IMR-90 (cell line): ENCODE data around the gene CPN2. TPM values are rescaled to one million over a fixed set of nuclear protein-coding genes. Genes with fewer than 3 reads are reported as not detected.

Source experiments
- ATAC-seq: fragments of 200-7000 bp; cut with Tn5 transposase; 2 replicates; pipeline ENCODE4 v1.9.1; 2020; ENCODE audit warnings: low read depth, mild to moderate bottlenecking, moderate library complexity
- BruUV-seq: library from RNA; stranded (reverse); fragments of 400-500 nt; replicated peaks from 2 replicates; lab custom pipeline; 2021; lab: Mats Ljungman, UMichigan
- CTCF ChIA-PET: fragments of 300-600 bp; formaldehyde crosslinking; extraction: SDS; loops from one replicate; lab custom pipeline; 2021; ENCODE audit warnings: antibody characterized with exemption; lab: Yijun Ruan, JAX
- POLR2A ChIA-PET: fragments of 300-600 bp; sonication (Branson Sonifier 250); formaldehyde crosslinking; loops from one replicate; lab custom pipeline; 2022; ENCODE audit warnings: antibody characterized with exemption; ENCODE audit not compliant: unreplicated experiment; lab: Charles Lee
- DNase-seq: peaks from one replicate; pipeline ENCODE4 v3.0.0; 2013
- H2AFZ ChIP-seq: replicated peaks from 2 replicates; pipeline ENCODE3; 2013; ENCODE audit warnings: low read length, mild to moderate bottlenecking; ENCODE audit not compliant: poor library complexity
- H2AK5ac ChIP-seq: 2 replicates; pipeline ENCODE4 v1.6.1; 2013; ENCODE audit warnings: low read depth, low read length, inconsistent platforms
- H2AK9ac ChIP-seq: replicated peaks from 2 replicates; pipeline ENCODE3; 2013; ENCODE audit warnings: mild to moderate bottlenecking, low read depth, low read length, moderate library complexity; ENCODE audit not compliant: poor library complexity
- H2BK120ac ChIP-seq: 2 replicates; pipeline ENCODE4 v1.6.1; 2013; ENCODE audit warnings: low read depth, low read length, inconsistent platforms
- H2BK15ac ChIP-seq: 3 replicates; pipeline ENCODE4 v1.6.1; 2013; ENCODE audit warnings: low read depth, low read length, inconsistent platforms
- H2BK20ac ChIP-seq: 2 replicates; pipeline ENCODE4 v1.6.1; 2013; ENCODE audit warnings: low read depth, mild to moderate bottlenecking, inconsistent platforms, low read length, moderate library complexity
- H2BK5ac ChIP-seq: 2 replicates; pipeline ENCODE4 v1.6.1; 2013; ENCODE audit warnings: mild to moderate bottlenecking, low read depth, low read length, inconsistent platforms; ENCODE audit not compliant: poor library complexity, severe bottlenecking
- H3K14ac ChIP-seq: replicated peaks from 2 replicates; pipeline ENCODE4 v1.6.1; 2013; ENCODE audit warnings: low read depth, low read length, inconsistent platforms
- H3K18ac ChIP-seq: 2 replicates; pipeline ENCODE4 v1.6.1; 2013; ENCODE audit warnings: low read depth, low read length, control low read depth
- H3K23ac ChIP-seq: 2 replicates; pipeline ENCODE4 v1.6.1; 2013; ENCODE audit warnings: low read depth, low read length, inconsistent platforms
- H3K27ac ChIP-seq: 2 replicates; pipeline ENCODE4 v1.5.1; 2013; ENCODE audit warnings: mild to moderate bottlenecking, control low read depth, low read length; ENCODE audit not compliant: insufficient read depth
- H3K27me3 ChIP-seq: 2 replicates; pipeline ENCODE4 v1.6.1; 2013; ENCODE audit warnings: low read length; ENCODE audit not compliant: control insufficient read depth, insufficient read depth
- H3K36me3 ChIP-seq: 2 replicates; pipeline ENCODE4 v1.6.1; 2013; ENCODE audit warnings: low read length, mixed read lengths; ENCODE audit not compliant: control insufficient read depth, insufficient read depth
- H3K4ac ChIP-seq: 2 replicates; pipeline ENCODE4 v1.6.1; 2013; ENCODE audit warnings: low read depth, low read length, inconsistent platforms
- H3K4me1 ChIP-seq: 2 replicates; pipeline ENCODE4 v1.6.1; 2013; ENCODE audit warnings: low read length, mixed read lengths; ENCODE audit not compliant: control insufficient read depth, insufficient read depth
- H3K4me2 ChIP-seq: 2 replicates; pipeline ENCODE4 v1.6.1; 2013; ENCODE audit warnings: low read depth, mild to moderate bottlenecking, control low read depth, low read length, moderate library complexity
- H3K4me3 ChIP-seq: 2 replicates; pipeline ENCODE4 v1.5.1; 2013; ENCODE audit warnings: low read depth, mild to moderate bottlenecking, control low read depth, low read length, moderate library complexity; ENCODE audit not compliant: insufficient read depth
- H3K56ac ChIP-seq: 2 replicates; pipeline ENCODE4 v1.6.1; 2013; ENCODE audit warnings: low read length, inconsistent platforms; ENCODE audit not compliant: insufficient read depth; ENCODE audit errors: extremely low read depth
- H3K79me1 ChIP-seq, 2 experiments: 2 replicates each; pipeline ENCODE4 v1.6.1; 2013; ENCODE audit warnings: low read length in 2 of 2, inconsistent platforms in 1 of 2, low read depth in 1 of 2
- H3K9ac ChIP-seq: 2 replicates; pipeline ENCODE4 v1.6.1; 2013; ENCODE audit warnings: low read depth, low read length, control low read depth
- H3K9me1 ChIP-seq: 2 replicates; pipeline ENCODE4 v1.6.1; 2013; ENCODE audit warnings: low read length, inconsistent platforms; ENCODE audit not compliant: insufficient read depth
- H3K9me3 ChIP-seq: 2 replicates; pipeline ENCODE4 v1.6.1; 2013; ENCODE audit warnings: low read length; ENCODE audit not compliant: control insufficient read depth, insufficient read depth
- H4K20me1 ChIP-seq: 2 replicates; pipeline ENCODE4 v1.6.1; 2013; ENCODE audit warnings: low read length, inconsistent platforms; ENCODE audit not compliant: insufficient read depth
- H4K5ac ChIP-seq: 2 replicates; pipeline ENCODE4 v1.6.1; 2013; ENCODE audit warnings: mild to moderate bottlenecking, low read depth, low read length, control low read depth
- H4K8ac ChIP-seq, 2 experiments: 2 replicates each; pipeline ENCODE4 v1.6.1; 2013; ENCODE audit warnings: low read depth in 2 of 2, low read length in 2 of 2, control low read depth in 1 of 2, inconsistent platforms in 1 of 2
- H4K91ac ChIP-seq: 2 replicates; pipeline ENCODE4 v1.6.1; 2013; ENCODE audit warnings: low read depth, low read length, inconsistent platforms; ENCODE audit not compliant: insufficient read depth
- BHLHE40 ChIP-seq: fragments of 150-350 bp; IDR thresholded peaks from 2 replicates; pipeline ENCODE4 v1.6.1; 2016; ENCODE audit warnings: mild to moderate bottlenecking, low read depth, low read length
- CEBPB ChIP-seq: IDR thresholded peaks from 2 replicates; pipeline ENCODE4 v1.6.1; 2012; ENCODE audit warnings: low read depth, low read length, improper control_type of control experiment
- MXI1 ChIP-seq: IDR thresholded peaks from 2 replicates; pipeline ENCODE4 v1.6.1; 2012; ENCODE audit warnings: low read depth, mild to moderate bottlenecking, low read length, moderate library complexity, borderline replicate concordance
- WGBS, 2 experiments: methylation state at CpG; one replicate each; pipeline versions ENCODE4 v1.1.5 to v1.1.7; 2013; ENCODE audit warnings: missing lambda C conversion rate in 2 of 2; ENCODE audit not compliant: insufficient read length in 1 of 2; ENCODE audit errors: extremely low coverage in 2 of 2; 5-methylcytosine and 5-hydroxymethylcytosine counted together
- dilution Hi-C: fragments of 300-500 bp; cut with HindIII; formaldehyde crosslinking; loops from one replicate; pipeline ENCODE4 v1.14.3; 2018; ENCODE audit warnings: low sequenced_read_pairs; ENCODE audit not compliant: unreplicated experiment
- in situ Hi-C: fragments of 300-500 bp; cut with MboI; formaldehyde crosslinking; loops from 3 replicates; pipeline ENCODE4 v1.14.3; 2019; ENCODE audit warnings: low sequenced_read_pairs, inconsistent platforms, mixed read lengths
- intact Hi-C: fragments of 100-400 bp; cut with micrococcal nuclease; formaldehyde crosslinking; loops from 2 replicates; pipeline ENCODE4 v1.10.0; 2022
- polyA plus RNA-seq, 3 experiments: library from polyadenylated mRNA; depleted of rRNA; stranded (reverse); fragments of >200 nt; gene quantifications; 2 replicates each; pipeline ENCODE4 v1.2.3, GENCODE V29; 2012; ENCODE audit warnings: low replicate concordance in 1 of 3
- total RNA-seq: library from RNA; depleted of rRNA; stranded (reverse); fragments of >200 nt; gene quantifications from 2 replicates; pipeline ENCODE4 v1.2.3, GENCODE V29; 2012

CPN2 gene
- total and polyA plus RNA-seq, 2 of the 4 experiments (the other 2 are of a cell fraction), result 0.07 TPM; not detected in 1

DNA sequence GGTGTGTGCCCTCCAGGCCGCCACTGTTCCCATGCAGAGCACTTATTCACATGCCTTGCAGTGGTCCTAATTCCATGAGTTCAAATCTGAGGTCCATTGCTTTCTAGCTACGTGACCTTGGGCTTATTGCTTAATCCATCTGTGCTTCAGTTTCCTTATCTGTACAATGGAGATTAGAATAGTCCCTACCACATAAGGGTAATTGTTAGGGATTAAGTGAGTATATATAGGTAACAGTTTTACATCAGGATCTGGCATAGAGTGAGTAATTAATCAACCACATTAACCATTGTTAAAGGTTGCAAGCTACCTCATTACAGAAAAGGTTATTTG, 7.6 kb downstream of the CPN2 start:
- intact Hi-C loops, result no loop called here
- in situ Hi-C loops, result loop anchor here (25.0 kb wide), 1 partner anchor 519 kb away; no protein-coding TSS in a partner anchor

More for the DNA sequence above, 7.6 kb downstream of the CPN2 start:
- Histone ChIP-seq H3K9me1 (peaks cover 8% of the 10 kb centered on the region), H2AK9ac (no peak overlapping the region), H3K56ac (no peak overlapping the region), H2BK5ac (peak overlapping the region; percentile 52), H3K18ac (no peak overlapping the region), H3K4me1 (peaks cover 8% of the 10 kb centered on the region), H2BK120ac (peak overlapping the region; percentile 74), H3K4me3 (no peak overlapping the region), H3K79me1 (no peaks in the 10 kb centered on the region), H2AFZ (peak overlapping the region; percentile 46), H3K23ac (no peak overlapping the region), H3K14ac (no peak overlapping the region), H3K4ac (peak overlapping the region; percentile 37; the same call in 1 of the 2 replicates), H2AK5ac (no peak overlapping the region), H3K27me3 (no peaks in the 10 kb centered on the region), H3K36me3 (no peaks in the 10 kb centered on the region), H3K4me2 (no peak overlapping the region), H4K8ac (no peak overlapping the region), H4K5ac (no peak overlapping the region), H3K27ac (no peak overlapping the region), H3K9ac (no peak overlapping the region), H4K20me1 (no peaks in the 10 kb centered on the region), H3K9me3 (no peaks in the 10 kb centered on the region), H4K91ac (no peak overlapping the region; the same call in 1 of the 2 replicates), H2BK15ac (0 out of 3 replicates have a peak overlapping the region, but pooled peaks have one; percentile 33), H2BK20ac (peak overlapping the region; percentile 52; the same call in 1 of the 2 replicates)
- ATAC-seq (peak; percentile 16), DNase-seq (no peak)
- WGBS, 2 experiments, result no CpG with 5 or more reads among the region's 2 CpGs
- ChIA-PET CTCF (interaction anchor here (0.6 to 2.1 kb wide), 26 partner anchors 8 to 1351 kb away, joined by 3 to 18 read pairs (median 3); partner anchors contain the start of gene LRRC15), POLR2A (no interaction called here)
- no TSS peak for BruUV-seq
- TF ChIP-seq CEBPB (peak; percentile 62), BHLHE40 (no peak), MXI1 (no peak)
- dilution Hi-C loops, result no loop called here
